RWPE2 (cell line): Measurements from ENCODE around the gene ARHGAP15.

Source experiments
- ATAC-seq: fragments of 200-7000 bp; cut with Tn5 transposase; 3 replicates; pipeline ENCODE4 v1.9.1; 2021; ENCODE audit warnings: low read depth
- DNase-seq: peaks from one replicate; pipeline ENCODE4 v3.0.0-alpha.2; 2020; ENCODE audit warnings: low spot score
- H3K27ac ChIP-seq: fragments of 450-650 bp; 2 replicates; pipeline ENCODE4 v1.5.1; 2017; ENCODE audit warnings: mild to moderate bottlenecking; ENCODE audit not compliant: poor library complexity, severe bottlenecking
- H3K27me3 ChIP-seq: fragments of 250-450 bp; sonication (Bioruptor Pico); 2 replicates; pipeline ENCODE4 v1.5.1; 2021; ENCODE audit warnings: mild to moderate bottlenecking, moderate library complexity; ENCODE audit not compliant: insufficient read depth, poor library complexity, severe bottlenecking
- H3K36me3 ChIP-seq: fragments of 250-450 bp; sonication (Bioruptor Pico); 2 replicates; pipeline ENCODE4 v1.5.1; 2020; ENCODE audit warnings: low read depth, mild to moderate bottlenecking, moderate library complexity
- H3K4me1 ChIP-seq: fragments of 250-450 bp; sonication (Bioruptor Pico); 2 replicates; pipeline ENCODE4 v1.5.1; 2021; ENCODE audit warnings: mild to moderate bottlenecking, moderate library complexity; ENCODE audit not compliant: insufficient read depth, poor library complexity, severe bottlenecking
- H3K4me3 ChIP-seq: fragments of 250-450 bp; sonication (Bioruptor Pico); 2 replicates; pipeline ENCODE4 v1.5.1; 2021; ENCODE audit warnings: mild to moderate bottlenecking, moderate library complexity; ENCODE audit not compliant: severe bottlenecking
- H3K9me3 ChIP-seq: fragments of 250-450 bp; sonication (Bioruptor Pico); 2 replicates; pipeline ENCODE4 v1.5.1; 2021; ENCODE audit warnings: mild to moderate bottlenecking, moderate library complexity; ENCODE audit not compliant: severe bottlenecking
- CTCF ChIP-seq: fragments of 450-650 bp; IDR thresholded peaks from one replicate; pipeline ENCODE4 v1.5.1; 2017; ENCODE audit warnings: mild to moderate bottlenecking, moderate library complexity; ENCODE audit not compliant: poor library complexity, severe bottlenecking

ARHGAP15 gene

DNA sequence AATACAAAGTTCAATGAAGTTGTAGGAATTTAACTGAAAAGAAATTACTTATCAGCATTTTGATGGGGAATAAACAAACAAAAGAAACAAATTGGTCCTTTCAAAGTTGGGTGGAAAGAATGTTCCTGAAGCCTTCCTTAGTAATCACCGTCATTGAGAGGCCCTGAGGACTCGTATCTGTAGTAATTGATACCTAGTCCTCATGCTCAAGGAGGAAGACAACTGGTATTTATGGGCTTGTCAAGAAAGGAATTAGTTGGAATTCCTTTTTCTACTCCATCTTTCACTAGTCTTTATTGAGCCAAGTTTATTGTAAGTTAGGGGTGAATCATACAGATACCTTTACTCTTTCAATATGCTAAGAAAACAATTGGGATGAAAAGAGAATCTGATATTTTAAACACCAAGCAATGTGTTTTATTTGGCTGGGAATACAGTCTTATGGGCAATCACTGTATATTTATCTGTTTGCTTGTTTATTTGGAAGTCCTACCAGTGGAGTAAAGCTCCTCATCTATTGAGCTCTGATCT is 324.8 kb downstream of the ARHGAP15 start:
- DNase-seq (no peak), ATAC-seq (no peak)
- no peak overlapping the region for H3K4me3 ChIP-seq
- no peaks in the 10 kb centered on the region for H3K36me3 ChIP-seq
- no peaks in the 10 kb centered on the region for H3K27me3 ChIP-seq
- TF ChIP-seq CTCF, result no peak
- peaks cover 11% of the 10 kb centered on the region for H3K4me1 ChIP-seq
- no peak overlapping the region for H3K27ac ChIP-seq
- H3K9me3 ChIP-seq, result no peaks in the 10 kb centered on the region

DNA sequence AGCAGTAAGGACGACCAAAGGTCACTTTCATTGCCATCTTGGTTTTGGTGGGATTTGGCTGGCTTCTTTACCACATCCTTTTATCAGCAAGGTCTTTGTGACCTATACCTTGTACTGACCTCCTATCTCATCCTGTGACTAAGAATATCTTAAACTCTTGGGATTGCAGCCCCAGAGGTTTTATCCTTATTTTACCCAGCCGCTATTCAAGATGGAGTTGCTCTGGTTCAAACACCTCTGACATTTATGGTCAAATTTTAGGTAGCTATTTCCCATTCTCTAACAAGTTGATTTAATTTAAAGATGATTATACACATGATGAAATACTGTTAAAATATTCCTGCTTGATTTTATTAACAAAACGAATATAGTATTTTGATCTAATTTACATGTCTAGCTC is 326.1 kb downstream of the ARHGAP15 start:
- H3K27ac ChIP-seq, result no peak overlapping the region
- DNase-seq (no peak), ATAC-seq (no peak)
- no peak for TF ChIP-seq CTCF
- no peaks in the 10 kb centered on the region for H3K36me3 ChIP-seq
- no peaks in the 10 kb centered on the region for H3K27me3 ChIP-seq
- H3K4me3 ChIP-seq, result no peak overlapping the region
- no peaks in the 10 kb centered on the region for H3K9me3 ChIP-seq
- H3K4me1 ChIP-seq, result peaks cover 11% of the 10 kb centered on the region

- Histone ChIP-seq H3K27ac (no peak overlapping the region), H3K9me3 (no peaks in the 10 kb centered on the region), H3K4me3 (no peak overlapping the region), H3K27me3 (no peaks in the 10 kb centered on the region), H3K4me1 (no peaks in the 10 kb centered on the region), H3K36me3 (no peaks in the 10 kb centered on the region)
- ATAC-seq (no peak), DNase-seq (no peak)
- TF ChIP-seq CTCF, result no peak
These were observed 329.3 kb downstream of the ARHGAP15 start for GRCh38 chr2:143458258-143459190.

- no peaks in the 10 kb centered on the region for H3K9me3 ChIP-seq
- no peaks in the 10 kb centered on the region for H3K4me1 ChIP-seq
- TF ChIP-seq CTCF, result no peak
- no peaks in the 10 kb centered on the region for H3K27me3 ChIP-seq
- H3K27ac ChIP-seq, result no peak overlapping the region
- no peak for DNase-seq
- H3K4me3 ChIP-seq, result no peak overlapping the region
- no peaks in the 10 kb centered on the region for H3K36me3 ChIP-seq
- ATAC-seq, result no peak
These were observed 331.2 kb downstream of the ARHGAP15 start for GRCh38 chr2:143460382-143460781.

- H3K9me3 ChIP-seq, result no peaks in the 10 kb centered on the region
- no peak overlapping the region for H3K27ac ChIP-seq
- H3K4me3 ChIP-seq, result no peak overlapping the region
- H3K4me1 ChIP-seq, result no peaks in the 10 kb centered on the region
- no peaks in the 10 kb centered on the region for H3K27me3 ChIP-seq
- no peaks in the 10 kb centered on the region for H3K36me3 ChIP-seq
- DNase-seq (no peak), ATAC-seq (no peak)
- TF ChIP-seq CTCF, result no peak
These were observed 334.5 kb downstream of the ARHGAP15 start for GRCh38 chr2:143463719-143464118.
